HG02852 (cell line): ENCODE data around the gene FBRSL1.
"Not testable (repeated sequence)": the region's sequence is repeated elsewhere in the genome, so short reads cannot be mapped to it uniquely, and the experiment has no call there.

Source experiments
- ATAC-seq: cut with Tn5 transposase; IDR thresholded peaks from one replicate; pipeline ENCODE4 v1.9.1; 2021; ENCODE audit warnings: mild to moderate bottlenecking, moderate library complexity; ENCODE audit not compliant: unreplicated experiment

Gene FBRSL1

GRCh38 chr12:132522592-132523380 is 32.8 kb downstream of the FBRSL1 start:
- no peak for ATAC-seq

DNA sequence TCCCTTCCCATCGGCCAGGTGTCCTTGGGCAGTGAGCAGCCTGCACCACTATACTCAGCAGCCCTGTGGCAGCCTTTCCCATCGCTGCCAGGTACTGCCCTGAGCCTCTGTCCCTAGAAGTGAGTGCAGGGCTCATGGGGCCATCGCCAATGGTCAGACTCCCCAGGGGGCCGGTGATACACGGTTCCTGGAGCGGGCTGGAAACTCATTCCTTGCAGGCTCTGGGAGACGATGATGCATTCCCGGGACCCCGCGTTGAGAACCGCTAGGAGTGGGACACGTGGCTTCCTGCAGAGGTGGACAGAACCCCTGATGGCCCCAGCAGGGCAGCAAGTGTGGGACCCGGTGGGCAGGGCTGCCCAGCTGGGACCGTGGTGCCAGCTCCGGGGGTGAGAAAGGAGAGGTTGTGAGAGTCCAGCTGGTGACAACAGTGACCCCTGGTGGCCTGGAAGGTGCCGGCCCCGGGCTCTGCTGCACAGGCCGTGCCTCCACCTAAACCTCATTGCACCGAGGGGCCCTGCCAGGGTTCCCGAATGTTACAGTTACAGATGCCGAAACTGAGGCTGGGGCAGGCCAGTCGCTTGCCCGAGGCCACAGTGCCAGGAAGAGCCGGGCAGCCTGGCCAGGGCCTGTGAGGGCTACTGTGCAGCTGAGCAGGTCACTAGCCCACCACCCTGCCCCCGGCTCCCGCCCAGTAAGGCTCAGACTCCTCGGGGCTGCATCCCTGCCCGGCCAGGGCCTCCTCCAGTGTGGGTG is 33.8 kb downstream of the FBRSL1 start:
- no peak for ATAC-seq

- ATAC-seq: no peak
These were observed 34.5 kb downstream of the FBRSL1 start for GRCh38 chr12:132524405-132524804.

DNA sequence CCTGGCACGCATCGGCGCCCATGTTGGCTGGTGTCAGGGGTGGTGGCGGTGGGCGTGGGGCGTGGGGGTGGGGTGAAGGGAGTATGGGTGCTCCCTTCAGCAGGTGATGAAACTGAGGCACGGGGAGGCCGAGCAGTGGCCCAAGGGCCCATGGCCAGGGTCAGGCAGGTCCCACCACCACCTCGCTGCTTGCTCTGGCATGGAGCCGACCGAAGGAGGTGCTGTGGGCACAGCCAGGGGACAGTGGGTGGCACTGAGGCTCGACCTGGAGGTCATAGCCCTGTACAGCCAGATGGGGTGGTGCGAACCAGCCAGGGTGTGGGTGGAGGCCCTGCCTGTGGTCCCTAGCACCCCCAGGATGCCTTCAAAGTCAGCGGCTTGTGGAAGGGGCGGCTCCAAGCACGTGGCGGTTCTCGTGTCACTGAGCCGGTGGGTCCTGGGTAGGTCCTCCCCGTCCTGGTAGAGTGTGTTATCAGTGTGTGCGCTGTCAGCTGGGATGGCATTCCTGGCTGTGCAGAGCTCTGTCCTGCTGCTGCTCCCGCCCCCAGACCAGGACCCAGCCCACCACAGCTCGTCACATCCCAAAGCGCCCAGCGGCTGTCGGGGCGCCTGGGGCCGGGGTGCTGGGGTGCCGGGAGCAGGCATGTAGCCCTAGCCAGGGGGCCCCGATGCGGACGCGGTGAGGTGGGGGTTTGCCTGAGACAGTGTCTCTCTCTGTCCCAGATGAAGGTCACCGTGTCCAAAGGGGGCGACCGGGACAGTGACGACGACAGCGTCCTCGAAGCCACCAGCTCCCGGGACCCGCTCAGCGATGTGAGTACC is 35.3 kb downstream of the FBRSL1 start:
- ATAC-seq: no peak

GRCh38 chr12:132525833-132526455 is 36.0 kb downstream of the FBRSL1 start:
- no peak for ATAC-seq

DNA sequence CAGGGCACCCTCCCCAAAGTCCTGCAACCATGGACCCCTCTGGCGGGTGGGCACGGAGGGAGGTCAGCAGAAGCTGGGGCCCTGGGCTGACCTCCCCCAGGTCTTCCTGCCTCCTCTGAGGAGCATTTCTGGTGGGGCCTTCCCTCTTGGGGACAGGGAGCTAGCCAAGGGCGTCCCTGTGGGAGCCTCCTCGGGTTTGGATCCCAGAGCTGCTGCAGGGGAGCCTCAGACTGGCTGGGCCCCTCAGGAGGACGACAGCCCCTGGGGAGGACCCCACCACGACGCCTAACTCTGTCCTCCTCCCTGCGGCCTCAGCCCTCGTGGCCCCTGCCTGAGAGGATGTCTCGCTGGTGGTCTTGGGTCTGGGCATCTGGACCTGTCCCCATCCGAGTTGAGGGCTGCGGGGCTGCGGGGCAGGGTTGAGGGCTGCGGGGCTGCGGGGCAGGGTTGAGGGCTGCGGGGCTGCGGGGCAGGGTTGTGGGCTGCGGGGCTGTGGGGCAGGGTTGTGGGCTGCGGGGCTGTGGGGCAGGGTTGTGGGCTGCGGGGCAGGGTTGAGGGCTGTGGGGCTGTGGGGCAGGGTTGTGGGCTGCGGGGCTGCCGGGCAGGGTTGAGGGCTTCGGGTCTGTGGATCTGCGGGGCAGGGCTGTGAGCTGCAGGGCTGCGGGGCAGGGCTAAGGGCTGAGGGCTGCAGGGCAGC is 37.4 kb downstream of the FBRSL1 start:
- ATAC-seq: no peak

DNA sequence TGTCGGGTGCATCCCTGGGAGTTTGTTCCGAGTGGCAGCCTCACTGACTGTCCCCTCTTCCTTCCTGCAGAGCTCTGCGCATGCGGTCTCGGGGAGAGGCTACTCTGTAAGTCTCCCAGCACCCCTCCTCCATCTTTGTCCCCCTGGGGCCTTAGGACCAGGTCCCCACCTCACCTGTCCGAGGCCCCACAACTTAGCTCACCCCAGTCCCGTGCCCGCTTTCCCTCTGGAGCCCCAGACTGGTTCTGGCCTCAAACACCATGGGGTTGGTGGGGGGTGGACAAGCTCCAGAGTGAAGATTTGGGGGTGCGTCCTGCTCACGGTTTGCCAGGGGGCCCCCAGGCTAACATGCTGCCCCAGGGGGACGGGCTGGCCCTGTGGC is 37.9 kb downstream of the FBRSL1 start:
- no peak for ATAC-seq

DNA sequence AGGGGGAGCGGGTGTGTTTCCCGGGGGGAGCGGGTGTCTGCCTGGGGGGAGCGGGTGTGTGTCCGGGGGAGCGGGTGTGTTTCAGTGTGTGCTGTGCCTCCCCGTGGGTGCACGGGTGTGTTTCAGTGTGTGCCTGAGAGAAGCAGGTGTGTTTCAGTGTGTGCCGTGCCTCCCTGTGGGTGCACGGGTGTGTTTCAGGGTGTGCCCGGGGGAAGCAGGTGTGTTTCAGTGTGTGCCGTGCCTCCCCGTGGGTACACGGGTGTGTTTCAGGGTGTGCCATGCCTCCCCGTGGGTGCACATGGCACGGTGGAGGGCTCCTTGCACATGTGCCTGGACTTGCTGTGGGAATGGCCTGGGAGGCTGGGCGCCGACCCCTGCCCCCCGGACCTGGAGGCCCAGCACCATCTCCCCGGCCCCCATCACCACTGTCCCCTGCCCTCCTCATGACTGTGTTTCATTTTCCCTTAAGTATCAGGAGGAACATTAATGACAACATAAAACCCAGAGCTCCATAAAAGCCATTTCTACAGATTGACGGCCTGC is 38.7 kb downstream of the FBRSL1 start:
- no peak for ATAC-seq

GRCh38 chr12:132529156-132529839 is 39.3 kb downstream of the FBRSL1 start:
- no peak for ATAC-seq

DNA sequence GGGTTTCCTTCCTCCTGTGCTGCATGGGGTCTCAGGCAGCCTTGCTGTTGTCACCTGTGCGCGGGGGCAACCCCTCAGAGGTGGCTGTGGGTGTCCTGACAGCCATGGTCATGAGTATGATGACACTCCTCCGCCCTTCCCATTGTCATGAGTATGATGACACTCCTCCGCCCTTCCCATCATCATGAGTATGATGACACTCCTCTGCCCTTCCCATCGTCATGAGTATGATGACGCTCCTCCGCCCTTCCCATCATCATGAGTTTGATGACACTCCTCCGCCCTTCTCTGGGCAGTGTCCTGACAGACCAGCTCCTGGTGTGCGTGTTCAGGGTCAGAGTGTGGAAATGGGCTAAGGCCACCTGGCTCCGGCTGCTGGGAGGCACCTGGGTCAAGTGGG is 40.0 kb downstream of the FBRSL1 start:
- ATAC-seq: no peak

DNA sequence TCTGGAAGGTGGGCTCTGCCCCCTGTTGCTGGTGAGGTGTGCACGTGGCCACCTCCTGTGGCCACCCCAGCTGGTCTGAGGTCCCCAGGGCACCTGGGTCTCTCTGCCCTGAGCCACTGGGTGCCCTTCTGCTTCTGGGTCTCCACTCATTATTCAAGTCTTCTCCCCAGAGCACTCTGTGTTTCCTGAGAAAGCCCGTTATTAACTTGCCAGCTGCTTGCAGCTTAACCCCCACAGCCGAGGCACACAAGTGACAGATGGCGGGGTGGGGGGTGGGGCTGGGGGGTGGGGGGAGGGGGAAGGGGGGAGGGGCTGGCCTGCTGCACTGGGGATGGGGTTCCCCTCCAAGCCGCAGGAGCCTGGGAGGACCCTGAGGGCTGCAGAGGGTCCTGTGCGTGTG is 40.5 kb downstream of the FBRSL1 start:
- no peak for ATAC-seq

DNA sequence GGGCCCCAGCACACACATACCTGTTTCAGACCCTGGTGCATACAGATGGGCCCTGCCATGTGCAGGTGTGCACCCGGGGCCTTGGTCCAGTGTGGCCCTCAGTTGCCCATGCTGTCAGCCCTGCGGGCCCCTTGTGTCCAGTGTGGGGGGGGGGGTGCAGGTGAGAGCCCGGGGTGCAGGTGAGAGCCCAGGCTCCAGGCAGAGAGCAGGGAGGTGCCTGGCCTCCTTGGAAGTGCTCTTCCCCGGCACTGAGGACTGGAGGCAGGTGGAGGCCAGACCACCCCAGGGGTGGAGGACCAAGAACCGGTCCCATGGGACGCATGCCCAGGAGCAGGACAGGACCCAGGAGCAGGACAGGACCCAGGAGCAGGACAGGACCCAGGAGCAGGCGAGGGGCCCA is 40.9 kb downstream of the FBRSL1 start:
- ATAC-seq: no peak

DNA sequence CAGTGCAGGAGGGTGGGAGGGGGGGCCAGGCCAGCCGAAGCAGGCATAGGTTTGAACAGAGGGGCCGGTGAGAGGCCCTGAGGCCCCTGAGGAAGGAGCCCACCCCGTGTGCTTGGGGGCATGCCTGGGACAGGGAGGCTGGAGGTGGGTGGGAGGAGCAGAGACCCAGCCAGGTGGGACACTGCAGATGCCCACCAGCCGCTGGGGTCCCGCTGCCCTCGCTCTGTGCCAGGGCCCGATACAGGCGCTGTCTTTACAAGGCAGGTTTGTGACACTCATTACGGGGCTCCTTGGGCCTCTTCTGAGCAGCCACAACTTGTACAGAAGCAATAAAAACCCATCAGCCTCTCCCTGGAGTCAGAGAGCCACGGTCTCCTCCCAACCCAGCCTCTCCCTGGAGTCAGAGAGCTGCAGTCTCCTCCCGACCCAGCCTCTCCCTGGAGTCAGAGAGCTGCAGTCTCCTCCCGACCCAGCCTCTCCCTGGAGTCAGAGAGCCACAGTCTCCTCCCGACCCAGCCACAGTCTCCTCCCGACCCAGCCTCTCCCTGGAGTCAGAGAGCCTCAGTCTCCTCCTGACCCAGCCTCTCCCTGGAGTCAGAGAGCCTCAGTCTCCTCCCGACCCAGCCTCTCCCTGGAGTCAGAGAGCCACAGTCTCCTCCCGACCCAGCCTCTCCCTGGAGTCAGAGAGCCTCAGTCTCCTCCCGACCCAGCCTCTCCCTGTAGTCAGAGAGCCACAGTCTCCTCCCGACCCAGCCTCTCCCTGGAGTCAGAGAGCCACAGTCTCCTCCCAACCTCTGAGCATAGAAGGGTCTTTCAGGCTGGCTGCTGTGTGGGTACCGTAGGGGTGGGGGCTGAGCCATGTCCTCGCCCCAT is 43.0 kb downstream of the FBRSL1 start:
- ATAC-seq: not testable (repeated sequence)

- ATAC-seq: no peak
These were observed 43.6 kb downstream of the FBRSL1 start for GRCh38 chr12:132533584-132533958.

GRCh38 chr12:132534076-132534475 is 44.1 kb downstream of the FBRSL1 start:
- no peak for ATAC-seq

DNA sequence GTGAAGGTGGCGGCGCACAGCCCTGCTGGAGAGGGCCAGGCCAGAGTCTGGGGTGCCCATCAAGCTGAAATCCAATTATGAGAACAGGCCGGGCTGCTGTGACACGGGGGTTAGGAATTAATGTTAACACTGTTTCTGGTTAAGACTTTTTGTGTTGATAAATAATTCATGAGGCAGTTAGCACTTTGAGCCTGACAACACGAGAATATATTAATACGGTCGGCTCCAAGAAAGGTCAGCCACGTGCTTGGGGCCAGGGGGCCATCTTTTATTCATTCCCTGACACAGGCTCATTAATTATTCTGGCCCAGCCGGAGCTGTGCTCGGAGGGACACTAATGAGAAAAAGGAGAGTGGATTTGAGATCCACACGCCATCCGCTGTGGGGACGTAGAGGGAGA is 45.1 kb downstream of the FBRSL1 start:
- no peak for ATAC-seq

DNA sequence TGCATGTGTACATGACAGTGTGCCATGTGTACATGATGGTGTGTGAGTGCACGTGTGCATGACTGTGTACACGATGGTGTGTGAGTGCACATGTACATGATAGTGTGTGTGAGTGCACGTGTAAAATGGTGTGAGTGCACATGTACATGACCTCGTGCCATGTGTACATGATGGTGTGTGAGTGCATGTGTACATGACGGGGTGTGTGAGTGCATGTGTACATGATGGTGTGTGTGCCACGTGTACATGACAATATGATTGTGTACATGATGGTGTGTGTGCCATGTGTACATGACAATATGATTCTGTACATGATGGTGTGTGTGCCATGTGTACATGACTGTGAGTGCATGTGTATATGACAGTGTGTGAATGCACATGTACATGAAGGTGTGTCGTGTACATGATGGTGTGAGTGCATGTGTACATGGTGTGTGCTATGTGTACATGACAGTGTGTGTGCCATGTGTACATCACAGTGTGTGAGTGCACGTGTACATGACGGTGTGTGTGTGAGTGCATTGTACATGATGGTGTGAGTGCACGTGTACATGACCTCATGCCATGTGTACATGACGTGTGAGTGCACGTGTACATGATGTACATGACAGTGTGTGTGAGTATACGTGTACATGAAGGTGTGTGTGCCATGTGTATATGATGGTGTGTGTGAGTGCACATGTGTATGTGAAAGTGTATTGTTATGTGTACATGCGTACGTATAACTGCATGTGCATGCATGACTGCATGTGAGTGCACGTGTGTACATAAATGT is 46.3 kb downstream of the FBRSL1 start:
- no peak for ATAC-seq

- ATAC-seq: no peak
These were observed 47.1 kb downstream of the FBRSL1 start for GRCh38 chr12:132537049-132537448.
